HG02642 (cell line): ENCODE results near the gene SORL1.

Source experiments
- ATAC-seq: cut with Tn5 transposase; IDR thresholded peaks from one replicate; pipeline ENCODE4 v1.9.1; 2021; ENCODE audit warnings: mild to moderate bottlenecking; ENCODE audit not compliant: unreplicated experiment, poor library complexity

The SORL1 gene

DNA sequence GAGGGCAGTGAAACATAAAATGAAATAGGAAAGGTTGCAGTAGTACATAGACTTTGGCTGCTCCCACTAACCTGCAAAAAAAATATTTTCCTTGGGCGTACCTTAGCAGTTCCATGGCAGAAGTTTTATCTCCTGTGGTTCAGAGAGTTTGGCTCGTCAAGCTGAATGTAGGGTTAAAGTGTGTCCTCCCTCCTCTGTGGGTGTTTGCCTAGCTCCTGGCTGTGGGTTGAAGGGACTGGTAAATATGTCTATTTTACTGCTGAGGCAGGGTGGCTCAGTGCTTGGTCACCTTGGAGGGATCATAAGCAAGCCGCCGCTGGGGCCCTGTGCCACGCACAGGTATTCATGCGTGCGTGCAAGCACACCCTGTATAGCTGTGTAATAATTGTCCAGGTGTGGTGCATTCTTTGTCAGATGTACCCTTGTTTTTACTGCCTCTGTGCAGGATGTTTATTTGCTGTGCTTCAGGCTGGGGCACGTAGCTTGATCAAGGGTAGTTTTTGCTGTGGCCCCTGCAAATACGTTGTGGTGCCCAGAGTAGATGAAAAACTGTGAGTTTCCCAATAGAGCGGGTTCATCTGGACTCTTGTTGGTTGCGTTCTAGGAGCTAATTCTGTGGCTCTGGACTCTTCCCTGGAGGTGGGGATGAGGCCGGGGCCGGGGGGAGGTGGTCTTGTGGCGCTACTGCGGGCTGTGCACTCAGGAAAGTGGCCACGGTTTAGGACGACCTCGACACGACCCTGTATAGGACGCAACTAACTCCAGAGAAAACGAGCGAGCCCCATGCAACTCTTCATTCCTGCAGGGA lies 732 bp upstream of the SORL1 start:
- no peak for ATAC-seq

DNA sequence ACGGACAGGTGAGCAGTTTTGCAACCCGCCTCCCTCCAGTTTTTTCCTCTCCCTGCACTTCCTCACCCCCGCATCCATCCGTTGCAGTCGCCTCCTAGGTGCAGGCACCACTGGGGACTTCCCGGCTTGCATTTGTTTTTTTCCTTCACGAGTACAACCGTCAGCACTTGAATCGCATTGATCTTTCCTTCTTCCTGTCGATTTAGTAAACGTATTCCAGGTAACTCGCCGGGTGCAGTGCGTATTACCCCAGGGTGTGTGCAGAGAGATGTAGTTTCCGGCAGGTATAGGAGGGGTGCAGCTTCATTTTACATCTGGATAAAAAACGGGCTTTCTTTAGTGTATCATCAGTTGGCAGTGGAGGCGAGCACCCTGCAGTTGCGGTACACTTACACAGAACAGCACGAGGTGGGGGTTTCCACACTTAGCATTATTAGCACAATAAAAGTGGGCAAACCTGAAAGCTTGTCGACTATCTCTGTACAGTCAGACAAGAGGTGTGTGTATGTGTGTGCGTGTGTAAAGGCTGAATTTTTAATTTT lies 566 bp downstream of the SORL1 start, which contains the start of gene SORL1-AS1:
Gene SORL1-AS1, minus strand, starts transcription at position 359 of the 542 bp plus-strand sequence.
- peak; percentile 25 for ATAC-seq

DNA sequence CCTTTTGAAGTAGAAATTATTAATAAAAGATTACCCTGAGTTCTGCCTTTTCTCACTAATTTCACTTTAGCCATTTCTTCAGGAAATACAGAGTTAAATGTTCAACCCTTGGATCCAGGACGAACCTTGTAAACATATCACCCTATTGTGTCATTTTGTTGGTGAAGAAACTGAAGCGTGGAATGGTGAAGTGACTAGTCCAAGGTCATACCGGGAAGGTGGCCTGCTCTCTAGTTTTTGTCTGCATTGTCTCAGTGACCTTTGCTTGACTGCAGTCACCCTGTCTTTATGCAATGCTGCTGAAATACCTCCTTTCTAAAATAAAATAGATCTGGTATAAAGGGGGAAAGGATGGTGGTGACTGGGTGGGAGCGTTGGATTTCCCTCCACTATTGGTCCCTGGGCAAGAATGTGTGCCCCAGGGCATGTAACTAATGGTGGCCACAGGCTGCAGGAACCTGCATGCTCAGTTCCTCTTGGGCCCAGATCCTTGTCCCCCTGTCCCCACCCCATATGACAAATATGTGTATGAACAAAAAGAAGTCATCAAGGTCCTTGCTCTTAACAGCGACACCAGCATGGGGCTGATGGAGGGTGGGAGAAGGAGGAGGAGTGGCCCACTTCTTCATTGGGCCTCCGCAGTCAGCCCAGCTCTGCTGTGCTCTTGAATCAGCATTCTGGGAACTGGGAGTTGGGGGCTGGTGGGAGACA lies 1.6 kb downstream of the SORL1 start:
- no peak for ATAC-seq

DNA sequence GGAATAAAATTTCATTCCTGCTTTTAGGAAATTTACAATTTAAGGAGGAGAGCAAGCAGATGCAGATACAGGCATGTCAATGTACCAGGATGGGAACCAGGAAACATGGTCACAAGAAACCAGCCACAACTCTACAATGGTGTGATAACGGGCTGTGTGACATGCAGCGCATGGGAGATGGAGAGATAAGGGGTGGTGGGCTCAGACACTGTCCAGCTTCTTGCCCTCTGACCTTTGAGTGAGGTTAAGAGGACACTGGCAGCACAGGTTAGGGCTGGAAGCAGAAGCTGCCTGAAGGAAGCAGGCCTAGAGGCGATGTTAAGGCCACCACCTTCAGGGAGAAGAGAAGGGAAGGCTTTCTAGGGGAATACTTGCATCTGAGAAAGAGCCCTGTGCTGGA lies 3.0 kb downstream of the SORL1 start:
- no peak for ATAC-seq

DNA sequence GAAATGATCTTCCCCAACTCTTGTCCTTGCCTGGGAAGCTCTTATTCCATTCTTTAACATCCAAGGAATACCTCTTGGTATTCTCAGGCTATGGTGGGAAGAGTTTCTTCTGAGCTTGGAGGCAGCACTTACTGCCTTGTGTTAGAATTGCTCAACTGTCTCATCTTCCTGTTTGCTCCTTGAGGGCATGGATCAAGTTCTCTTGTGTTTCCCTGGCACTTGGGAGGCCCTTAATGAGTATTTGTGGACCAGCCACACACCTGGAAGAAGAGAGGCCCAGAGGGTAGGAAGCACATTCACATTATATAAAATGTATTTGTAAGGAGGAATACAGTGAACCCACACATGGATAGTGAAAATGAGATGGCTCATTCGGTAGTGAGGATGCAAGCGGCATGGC lies 4.0 kb downstream of the SORL1 start:
- ATAC-seq: no peak

DNA sequence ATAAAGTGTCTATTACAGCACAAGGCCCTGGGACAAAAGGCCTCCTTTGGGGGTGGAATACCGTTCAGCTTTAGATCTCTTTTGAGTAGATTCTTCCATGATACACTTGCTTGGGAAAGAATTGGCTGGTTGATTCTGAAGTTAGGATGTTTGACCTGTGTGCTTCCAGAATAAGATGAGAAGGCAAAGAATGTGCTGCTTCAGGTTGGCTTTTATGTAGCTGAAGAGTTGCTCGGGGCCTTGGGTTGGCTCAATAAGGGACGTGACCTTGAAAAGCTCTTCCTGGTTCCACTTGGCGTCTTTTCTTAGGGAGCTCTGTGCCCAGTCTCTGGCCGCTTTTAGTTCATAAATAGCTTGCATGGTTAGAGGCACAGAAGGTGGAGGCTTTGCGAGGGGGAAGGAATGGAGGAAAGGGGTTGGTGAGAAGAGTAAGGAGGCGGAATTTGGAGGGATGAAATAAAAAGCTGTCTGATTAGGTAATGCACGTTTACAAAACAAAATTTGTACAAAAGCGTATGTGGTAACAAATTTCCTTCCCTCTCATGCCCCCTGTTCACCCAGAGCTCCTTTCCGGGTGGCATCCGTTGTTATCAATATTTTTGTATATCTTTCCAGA lies 4.8 kb downstream of the SORL1 start:
- no peak for ATAC-seq

DNA sequence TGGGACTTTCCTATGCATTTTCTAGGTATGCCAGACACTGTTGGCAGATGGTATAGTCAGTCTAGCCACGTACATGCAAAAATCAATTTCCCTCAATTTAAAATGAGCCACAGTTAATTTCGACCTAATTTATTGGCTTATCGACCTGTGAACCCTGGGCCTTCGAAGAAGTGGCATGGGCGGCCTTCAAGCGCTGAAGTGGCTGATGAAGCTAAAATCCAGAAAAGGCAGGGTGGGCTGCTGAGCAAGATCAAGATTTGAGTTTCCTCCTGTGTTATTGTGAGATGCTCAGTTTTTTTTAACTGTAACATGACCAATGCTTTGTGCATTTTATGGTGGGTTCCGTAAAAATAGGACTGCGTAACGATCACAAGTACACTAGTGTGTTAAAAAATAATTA lies 6.4 kb downstream of the SORL1 start:
- no peak for ATAC-seq

DNA sequence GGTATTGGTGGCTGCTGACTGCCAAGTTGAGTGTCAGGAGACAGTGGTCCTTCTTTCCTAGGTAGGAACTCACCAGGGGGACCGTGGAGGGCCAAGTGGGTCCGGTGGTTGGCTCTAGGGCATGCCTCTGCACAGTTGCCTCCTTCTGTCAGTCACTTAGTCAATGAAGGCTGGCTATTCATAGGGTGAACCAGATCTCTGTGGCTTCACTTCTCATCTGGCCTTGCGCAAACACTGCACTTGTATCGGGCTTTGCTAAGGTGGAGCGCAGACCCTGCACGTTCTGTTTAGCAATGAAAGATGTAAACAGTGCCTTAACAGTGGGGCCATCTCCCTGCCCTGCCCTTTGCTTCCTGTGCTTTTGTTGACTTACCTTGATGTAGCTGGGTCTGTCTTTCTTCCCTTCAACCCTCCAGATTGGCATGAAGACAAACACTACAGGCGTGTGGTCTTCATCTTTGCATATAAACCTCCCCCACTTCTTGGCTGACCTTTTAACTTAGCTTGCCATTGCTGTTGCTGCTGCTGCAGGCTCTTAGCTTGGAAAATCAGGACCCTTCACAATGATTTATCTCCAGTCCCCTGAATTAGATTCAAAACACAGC lies 7.4 kb downstream of the SORL1 start:
- no peak for ATAC-seq

DNA sequence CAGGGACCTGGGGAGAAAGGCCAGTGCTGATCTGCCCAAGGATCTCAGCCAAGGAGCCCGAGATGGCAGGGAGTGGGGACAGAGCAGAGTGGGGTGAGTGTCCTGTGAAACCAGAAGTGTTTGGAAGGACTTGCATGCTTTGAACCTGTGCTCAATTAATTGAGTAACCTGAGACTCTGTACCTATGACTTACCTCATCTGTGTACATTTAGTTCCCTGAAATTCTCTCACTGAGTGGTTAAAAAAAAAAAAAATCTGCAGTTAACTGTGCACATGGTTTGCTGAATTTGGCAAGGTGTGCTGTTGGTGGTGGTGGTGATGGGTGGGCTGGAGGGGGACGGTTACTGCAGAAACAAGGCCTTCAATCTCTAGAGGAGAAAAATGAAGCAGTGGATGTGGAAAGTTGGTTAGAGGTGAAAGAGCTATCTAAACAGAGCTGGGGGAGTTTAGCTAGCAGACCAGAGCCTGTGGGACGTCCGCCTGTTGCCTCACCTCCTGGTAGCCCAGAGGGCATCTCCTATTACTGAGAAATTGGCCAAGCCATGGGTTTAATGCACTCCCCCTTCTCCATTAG lies 8.9 kb downstream of the SORL1 start:
- ATAC-seq: no peak

DNA sequence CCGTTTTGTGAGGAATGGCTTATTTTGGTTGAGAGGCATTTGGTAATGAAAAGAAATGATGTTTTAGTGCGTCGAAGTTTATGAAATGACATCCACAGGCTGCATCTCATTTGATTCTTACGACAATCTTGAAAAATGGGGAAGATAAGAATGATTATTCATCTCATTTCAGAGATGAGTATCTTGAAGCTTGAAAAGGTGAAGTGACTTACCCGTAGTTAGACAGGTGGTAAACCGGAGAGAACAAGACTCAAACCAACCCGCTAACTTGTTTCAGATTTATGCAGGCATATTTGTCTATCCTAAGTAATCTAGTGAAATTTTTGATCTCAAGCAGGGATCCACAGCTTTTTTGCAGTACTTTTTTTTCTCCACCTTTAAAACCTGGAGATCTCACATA lies 9.7 kb downstream of the SORL1 start:
- no peak for ATAC-seq

DNA sequence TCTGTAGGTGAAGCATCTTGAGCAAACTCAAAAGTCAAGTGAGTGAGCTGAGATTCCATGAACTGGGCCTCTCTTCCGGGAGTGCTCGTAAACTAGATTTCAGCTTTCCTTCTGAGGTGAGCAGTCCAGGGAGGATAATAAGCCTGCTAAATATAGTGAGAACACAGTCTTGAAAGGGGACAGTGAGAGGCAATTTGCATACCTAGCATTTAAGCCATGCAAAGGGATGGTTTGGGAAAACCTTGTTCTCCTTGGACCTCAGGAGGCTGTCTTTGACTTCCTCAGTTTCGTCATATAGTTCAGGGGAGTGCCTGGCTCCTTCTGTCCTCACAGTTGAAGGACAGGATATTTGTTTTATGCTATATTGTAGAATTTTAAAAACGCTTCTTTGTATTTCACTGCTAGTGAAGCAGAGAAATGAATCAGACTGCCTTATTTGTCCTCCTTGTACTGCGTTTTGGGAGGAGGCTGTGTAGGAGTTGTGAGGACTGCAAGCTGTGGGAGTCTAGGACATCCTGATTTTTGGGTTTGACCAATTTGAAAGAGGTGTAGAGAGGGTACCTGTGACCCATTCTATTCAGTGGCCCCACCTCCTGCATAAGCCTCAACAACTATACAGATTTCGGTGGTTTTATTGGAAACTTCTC lies 11.7 kb downstream of the SORL1 start:
- no peak for ATAC-seq

DNA sequence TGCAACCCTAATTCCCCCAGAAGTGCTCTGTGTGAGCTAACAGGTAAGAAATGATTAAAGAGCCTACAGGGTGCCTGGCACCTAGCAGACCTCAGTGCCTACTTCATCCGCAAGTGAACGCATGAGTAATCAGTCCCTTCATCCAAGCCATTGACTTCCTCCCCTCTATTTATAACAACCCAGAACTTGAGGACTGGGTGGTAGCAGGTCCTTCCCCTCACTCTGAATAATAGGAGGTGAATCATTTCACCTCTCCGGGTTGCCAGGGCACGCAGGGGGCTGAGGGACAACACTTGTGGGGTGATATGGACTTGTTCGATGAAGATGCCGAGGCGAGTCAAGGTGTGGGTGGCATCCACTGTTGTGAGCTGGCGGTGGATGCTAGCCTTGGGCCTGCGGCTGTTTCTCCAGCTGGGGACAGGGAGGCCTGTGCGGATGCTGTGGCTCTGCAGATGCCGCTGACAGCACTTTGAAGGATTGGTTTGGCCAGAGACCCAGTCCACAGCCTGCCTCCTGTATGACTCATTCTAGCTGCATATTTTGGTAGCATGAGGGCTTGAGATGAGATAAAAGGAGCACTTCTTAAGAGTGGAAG lies 12.3 kb downstream of the SORL1 start:
- ATAC-seq: peak; percentile 31

DNA sequence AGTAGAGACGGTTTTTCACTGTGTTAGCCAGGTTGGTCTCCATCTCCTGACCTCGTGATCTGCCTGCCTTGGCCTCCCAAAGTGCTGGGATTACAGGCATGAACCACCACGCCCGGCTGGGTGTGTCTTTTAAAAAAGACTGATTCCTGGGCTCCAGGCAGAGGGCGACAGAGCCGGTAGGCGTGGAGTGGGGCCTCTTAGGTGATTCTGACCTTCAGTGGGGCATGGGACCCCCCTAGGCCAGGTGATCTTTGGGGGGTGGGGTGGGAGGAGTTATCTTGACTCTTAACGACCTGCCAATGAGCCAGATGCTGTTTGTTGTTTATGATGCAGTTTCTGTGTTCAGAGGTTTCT lies 13.6 kb downstream of the SORL1 start:
- no peak for ATAC-seq

DNA sequence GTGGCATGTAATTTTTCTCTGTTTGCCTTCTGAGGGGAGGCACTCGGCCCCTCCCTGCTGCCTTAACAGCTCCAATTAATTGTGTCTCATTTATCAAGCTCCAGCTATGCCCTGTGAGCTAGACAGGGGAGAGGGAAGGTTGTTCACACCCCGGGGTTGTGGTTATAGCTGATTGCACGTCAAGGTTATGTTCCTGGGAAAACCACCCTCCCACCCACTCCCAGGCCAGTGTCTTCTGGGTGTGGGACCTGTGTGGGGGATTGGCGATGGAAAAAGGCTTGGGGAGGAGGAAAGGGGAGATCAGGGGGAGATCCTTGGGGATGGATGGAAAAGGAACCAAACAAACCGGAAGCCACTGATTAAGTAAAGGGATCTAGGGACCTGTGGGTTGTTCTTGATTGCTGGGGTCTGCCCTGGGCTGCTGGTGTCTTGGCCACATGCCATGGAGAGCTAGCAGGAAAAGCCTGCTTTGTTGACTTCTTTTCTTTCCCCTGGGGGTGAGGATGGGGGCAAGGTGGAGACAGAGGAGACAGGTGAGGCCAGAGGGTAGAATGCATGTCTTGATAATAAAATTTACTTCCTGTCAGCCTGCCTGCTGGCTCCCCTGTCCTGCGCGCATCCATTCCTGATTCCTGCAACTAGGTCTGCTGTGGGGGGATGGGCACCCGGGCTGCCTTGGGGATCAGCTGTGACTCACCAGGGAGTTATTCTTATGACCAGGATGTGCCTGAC lies 14.1 kb downstream of the SORL1 start:
- ATAC-seq: no peak

DNA sequence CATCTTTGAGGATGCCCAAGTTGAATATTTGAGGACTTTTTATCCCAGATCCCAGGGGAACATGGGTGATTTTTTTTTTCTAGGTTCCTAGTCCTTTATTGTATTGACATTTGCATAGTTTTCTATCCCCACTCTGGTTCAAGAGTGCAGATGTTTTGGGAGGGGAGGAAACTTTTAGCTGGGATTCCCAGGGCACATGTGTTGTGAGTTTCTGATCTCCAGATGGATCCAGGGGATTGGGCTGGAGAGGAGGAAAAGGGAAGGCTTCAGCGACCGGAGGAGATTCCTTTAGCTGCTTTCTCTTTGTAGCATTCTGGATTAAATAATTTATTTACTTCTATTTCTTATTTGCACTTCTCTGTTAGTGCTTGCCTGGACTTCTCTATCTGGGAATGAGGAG lies 15.4 kb downstream of the SORL1 start:
- ATAC-seq: no peak

DNA sequence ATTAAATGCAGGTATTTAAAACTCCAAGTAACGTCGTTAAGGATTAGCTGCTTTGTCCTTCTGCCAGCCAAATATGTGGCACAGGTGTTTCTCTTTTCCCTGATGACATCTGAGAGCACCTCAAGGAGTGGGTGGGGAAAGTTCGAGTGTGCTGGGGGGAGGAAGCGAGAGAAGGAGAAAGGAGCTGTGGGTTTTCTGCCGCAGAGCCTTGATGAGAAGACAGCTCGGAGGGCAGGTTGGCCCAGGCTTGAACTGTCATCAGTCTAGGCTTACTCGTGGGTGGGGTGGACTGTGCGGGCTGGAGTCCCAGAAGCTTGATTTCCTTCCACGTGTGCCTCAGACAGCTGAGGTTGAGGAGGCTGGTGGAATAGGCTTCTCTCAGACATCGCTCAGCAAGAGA lies 15.9 kb downstream of the SORL1 start:
- ATAC-seq: peak; percentile 67

DNA sequence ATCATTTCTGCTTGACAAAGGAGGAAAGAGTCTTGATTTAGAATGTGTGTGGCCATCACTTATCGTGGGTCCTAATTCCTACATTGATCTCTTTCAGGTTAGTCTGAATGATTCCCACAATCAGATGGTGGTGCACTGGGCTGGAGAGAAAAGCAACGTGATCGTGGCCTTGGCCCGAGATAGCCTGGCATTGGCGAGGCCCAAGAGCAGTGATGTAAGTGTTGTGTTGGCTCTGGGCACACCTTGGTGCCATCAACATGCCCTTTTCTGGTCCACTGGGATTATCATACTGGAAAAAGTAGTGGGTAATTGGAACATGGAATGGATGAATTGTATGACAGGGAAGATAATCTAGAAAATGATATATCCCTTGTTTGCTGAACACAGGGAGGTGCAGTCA lies 17.8 kb downstream of the SORL1 start:
- no peak for ATAC-seq

DNA sequence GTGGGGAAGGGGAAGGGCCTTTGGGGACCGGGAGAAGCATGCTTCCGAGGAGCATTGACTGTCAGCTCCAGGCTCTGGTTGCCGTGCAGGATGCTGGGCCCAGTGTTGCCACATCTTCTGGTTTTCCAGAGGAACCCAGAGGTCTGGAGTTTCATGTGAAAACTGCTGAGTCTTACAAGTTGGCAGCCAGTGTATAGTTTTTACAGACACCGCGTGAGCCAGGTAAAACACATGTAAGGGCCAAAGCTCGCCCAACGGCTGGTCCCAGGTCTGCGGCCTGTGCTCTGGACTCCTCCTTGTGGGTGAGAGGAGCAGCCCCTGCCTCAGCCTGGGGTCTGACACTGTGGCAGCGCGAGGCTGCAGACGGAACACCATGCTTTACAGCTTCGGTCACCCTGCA lies 19.1 kb downstream of the SORL1 start:
- ATAC-seq: no peak

DNA sequence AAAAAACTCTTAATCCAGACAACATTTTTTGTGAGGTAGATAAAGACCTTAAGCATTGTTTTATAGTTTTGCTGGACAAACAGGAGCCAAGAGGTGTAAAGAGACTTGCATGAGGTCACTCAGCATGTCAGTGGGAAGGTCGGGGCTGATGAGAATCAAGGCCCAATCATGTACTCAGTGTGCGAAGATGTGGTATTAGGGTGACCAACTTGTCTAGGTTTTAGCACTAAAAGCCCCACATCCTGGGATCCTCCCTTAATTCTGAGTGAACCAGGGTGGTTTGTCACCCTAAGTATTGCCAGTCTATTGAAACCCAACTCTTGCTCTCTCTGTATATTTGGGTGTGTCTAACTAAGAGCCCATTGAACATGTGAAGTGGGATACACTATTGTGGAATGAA lies 20.2 kb downstream of the SORL1 start:
- no peak for ATAC-seq
